ENCODE measurements around the gene MYO5B.

The MYO5B gene

DNA sequence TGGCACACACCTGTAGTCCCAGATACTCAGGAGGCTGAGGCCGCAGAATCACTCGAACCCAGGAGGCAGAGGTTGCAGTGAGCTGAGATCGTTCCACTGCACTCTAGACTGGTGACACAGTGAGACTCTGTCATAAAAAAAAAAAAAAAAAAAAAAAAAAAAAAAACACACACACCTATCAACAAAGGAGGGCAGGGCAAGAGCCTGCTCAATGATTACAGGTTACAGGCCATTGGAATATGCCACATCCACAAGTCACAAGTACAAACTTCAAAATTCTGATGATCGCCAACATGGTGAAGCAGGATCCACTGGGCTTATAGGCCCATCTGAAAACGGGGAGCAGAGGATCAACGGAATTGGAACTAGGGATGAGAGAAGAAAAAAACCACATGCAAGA lies 6.3 kb downstream of the MYO5B start:
- DNase-seq (ENCODE audit: low spot score) = no peak

DNA sequence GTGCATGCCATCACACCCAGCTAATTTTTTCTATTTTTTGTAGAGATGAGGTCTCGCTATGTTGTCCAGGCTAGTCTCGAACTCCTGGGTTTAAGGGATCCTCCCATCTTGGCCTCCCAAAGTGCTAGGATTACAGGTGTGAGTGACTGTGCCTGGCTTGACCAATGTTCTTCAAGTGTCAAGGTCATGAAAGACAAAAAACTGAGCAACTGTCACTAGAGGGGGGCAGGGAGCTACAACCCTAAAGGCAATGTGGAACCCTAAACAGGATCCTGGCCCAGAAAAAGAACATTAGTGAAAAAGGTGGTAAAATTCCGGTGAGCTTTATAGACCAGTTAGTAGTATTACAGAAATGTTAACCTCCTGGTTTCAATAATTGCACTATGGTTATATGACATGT lies 7.3 kb downstream of the MYO5B start:
- no peak for DNase-seq (ENCODE audit: low spot score)

DNA sequence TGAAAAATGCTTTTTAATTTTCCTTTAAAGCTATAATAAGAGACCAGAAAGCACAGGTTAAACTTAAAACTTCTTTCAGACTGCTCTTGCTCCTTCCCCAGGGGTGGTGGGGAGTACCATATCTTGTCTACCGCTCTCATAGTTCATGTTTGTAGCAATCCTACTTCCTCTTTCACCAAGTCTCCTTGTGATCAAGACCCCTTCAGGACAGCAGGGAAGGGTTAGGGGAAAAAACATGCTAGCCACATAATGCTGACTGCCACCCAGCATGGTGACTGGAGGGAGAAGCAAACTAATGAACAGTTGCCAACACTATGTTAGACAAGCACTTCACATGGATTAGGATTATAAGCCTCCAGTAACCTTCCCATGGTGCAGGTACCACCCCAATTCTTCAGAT lies 8.6 kb downstream of the MYO5B start:
- no peak for DNase-seq (ENCODE audit: low spot score)

DNA sequence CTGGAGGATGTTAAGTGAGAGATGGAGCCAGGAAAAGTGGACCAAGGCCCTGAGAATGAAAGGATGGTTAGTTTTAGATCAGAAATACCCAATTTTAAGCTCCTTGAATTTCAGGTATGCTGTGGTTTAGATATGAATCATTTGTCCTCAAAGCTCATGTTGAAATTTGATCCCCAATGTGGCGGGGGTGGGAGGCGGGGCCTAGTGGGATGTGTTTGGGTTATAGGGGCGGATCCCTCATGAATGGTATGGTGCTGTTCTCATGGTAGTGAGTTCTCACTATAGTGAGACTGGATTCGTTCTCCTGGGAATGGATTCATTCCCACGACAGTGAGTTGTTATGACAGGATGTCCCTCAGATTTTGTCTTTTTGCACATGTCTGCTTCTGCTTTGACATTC lies 11.4 kb downstream of the MYO5B start:
- no peak for DNase-seq (ENCODE audit: low spot score)

DNA sequence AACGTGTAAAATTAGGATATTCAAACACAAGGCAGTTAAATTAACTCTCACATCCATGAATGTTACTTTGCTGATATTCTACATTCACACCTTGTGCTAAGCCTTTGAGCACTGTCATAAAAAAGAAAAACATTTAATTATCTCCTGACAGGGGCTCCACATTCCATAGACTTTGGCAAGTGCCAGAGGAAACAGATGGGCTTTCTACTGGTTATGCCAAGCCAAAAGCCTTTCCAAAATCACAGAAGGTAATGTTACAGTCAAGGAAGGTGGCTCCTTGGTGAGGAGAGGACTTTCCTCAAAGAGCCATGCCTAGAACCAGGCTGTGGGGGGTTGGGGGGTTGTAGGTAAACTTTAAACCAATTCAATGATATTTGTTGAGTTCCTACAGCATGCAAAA lies 12.4 kb downstream of the MYO5B start:
- no peak for DNase-seq (ENCODE audit: low spot score)

DNA sequence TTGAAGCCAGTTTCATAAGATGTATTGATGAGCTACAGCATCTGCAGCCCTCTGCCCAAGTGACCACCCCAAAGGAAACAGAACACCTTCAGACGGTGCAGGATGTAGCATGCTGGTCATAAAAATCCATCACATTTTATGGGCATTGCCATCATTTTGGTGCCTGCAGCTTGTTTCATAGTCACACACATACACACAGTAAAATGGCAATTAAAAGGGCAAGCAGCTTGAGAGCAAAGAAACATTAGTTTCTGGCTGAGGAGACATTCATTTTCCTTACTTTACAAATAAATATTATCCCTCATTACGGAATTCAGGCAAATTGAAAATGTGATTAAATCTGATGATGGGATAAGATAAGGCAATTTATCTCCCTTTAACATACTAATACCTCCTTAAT lies 13.4 kb downstream of the MYO5B start:
- DNase-seq (ENCODE audit: low spot score) = no peak

DNA sequence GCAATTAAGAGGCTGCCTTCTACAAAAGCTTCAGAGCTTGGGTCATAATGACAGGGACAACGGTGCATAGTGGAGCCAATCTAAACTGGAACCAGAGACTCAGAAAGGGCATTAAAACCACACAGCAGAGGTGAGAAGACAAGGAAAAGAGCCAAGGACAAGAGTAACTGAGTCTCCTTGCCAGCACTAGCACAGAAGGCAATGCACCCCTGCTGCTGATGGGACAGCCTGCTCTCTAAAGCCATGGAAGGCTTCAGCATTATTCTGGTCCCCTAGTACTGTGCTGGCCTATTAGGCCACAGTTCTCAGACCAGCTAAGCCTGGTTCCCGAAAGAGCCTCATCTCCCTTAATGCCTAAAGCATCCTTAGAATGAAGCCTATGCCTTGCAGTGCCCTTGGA lies 15.5 kb downstream of the MYO5B start:
- DNase-seq (ENCODE audit: low spot score) = no peak

DNA sequence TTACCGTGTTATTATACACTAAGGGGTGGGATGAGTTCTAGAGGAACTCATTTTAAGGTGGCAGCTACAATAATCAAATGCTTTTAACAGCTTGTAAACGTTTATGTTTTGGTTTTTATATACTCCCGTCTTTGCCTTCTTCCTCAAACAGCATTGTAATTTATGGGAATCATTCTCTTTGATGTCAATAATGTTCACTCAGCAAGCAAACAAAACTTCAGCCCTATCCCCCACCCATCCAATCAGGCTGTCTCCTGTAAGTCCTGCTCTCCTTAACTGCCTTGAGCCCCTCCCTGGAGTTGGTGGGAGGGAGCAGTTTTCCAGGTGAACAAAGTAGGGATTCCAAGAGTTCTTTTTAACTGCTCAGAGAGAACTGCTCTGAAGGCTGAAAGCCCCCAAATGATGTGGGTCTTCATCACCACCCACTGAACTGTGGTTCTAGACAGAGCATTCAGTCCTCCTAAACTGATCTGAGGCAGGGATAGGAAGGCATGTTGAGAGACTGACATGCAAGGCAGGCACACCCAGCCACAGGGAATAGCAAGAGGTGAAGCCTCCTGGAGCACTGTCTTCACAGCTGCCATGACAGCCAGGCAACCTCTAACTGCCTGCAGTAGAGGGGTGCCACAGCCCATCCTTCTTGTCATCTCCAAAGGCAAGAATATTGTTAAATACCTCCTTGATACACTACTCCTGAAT lies 17.5 kb downstream of the MYO5B start:
- DNase-seq (ENCODE audit: low spot score) = no peak

DNA sequence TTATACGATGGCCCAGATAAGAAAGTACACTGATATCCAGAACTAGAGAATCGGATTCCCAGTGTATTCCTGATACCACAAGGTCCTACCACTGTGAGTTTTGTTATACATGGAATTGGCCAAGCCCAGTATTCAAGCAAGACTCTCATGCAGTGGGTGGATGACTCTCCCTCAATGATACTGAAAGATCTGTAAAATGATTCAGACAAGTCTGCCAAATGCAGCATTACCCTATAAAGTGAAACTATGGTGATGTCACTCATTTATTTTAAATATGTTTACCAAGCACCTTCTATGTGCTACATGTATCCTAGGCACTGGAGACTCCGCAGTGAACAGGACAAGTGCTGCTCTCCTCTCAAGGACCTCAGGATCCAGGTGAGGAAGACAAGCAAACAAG lies 22.6 kb downstream of the MYO5B start:
- no peak for DNase-seq (ENCODE audit: low spot score)

DNA sequence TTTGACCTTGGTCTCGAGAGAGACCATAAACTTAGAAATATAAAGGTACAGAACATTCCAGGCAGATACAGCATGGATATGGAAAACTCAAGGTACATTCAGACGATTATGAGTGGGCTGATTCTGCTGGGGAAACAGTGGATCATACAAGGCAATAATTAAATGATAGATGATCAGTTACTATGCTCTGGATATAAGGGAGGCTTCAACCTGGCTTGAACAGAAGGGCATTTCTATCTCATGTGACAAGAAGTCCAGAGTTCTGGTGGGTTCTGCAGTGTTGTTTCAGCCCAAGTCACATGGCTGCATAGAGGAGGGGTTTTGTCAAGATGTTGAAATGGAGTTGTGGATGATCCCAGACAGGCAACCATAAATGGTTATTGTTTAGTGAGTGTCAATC lies 23.5 kb downstream of the MYO5B start:
- DNase-seq (ENCODE audit: low spot score) = no peak

DNA sequence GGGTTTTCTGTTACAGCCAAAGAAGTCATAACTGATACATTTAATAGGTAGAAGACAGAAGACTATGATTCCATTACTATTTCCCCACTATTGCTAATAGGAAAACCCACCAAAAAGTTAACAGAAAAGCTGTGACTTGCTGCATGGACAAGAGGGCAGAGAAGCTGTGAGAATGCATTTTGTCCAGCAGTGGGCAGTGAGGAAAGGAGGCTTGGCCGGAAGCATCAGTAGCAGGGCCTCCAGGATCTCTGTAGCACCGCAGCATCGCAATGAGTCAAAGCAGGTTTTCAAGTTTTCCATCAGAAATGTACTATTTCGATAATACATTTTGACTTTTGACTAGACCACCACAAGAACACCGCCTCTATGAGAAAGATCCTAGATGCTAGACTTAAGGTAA lies 24.9 kb downstream of the MYO5B start:
- DNase-seq (ENCODE audit: low spot score) = no peak

DNA sequence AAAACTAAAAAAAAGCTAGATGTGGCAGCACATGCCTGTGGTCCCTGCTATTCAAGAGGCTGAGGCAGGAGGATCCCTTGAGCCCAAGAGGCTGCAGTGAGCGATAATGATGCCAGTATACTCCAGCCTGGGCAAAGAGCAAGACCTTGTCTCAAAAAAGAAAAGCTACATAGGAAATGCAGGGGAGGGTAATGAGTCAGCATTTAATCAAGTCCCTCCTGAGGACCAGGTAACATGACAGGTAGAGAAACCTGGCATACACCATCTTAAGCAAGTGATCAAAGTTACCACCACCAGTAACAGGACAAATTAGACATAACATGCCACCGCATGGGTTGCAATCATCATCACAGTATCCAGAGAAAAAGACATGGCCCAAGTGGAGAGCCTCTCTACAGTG lies 25.8 kb downstream of the MYO5B start:
- DNase-seq (ENCODE audit: low spot score) = no peak

DNA sequence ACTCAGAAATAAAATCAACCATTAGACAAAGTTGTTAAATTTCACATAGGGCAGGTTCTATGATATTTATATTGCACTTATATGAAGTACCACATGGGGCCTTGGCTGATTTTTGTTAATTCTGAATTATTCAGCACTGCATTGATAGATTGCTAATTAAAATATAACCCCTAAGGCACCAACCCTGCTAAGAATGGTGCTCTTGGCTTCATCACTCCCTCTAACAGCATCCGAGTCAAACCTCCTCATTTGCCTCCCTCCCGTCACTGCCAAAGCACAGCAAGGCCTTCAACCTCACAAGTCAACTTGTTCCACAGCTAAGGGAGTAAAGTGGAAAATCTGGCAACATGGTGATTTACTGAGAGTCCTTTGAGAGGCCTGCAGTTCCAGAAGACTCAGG lies 27.0 kb downstream of the MYO5B start:
- no peak for DNase-seq (ENCODE audit: low spot score)

DNA sequence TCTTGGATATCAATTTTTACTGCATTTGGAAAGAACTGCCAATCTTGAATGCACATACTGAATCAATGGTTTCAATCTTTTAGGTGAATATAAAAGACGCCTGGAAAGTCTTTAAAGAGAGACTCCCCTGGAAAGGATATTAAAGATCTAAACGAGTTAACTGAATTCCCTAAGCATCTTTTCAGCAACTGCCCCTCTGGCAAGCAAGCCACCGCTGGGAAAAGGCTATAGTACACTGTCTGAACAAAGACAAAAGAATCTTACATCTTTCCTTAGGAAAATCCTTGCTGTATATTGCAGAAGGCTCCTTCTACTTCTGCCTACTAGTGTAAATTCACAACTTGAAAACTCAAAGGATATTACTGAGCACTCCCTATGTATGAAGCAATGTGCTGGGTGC lies 28.0 kb downstream of the MYO5B start:
- DNase-seq (ENCODE audit: low spot score) = no peak

DNA sequence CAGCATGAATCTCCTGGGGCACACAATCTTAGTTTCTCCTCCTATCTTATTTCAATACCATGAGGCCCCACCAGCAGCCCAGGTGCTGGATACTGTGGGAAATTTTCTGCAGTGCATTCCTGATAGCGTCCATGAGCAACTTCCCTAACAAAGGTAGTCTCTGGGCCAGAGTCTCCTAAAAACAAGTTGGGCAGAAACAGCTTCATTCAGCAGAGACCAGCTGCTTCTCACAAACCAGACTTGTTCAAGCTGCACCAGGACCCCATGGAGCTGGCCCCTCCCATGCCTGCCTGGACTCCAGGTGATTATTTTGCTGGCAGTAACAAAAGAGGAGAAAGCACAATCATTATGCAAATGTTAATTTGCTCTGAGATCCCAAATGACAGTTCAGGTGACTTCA lies 31.4 kb downstream of the MYO5B start:
- no peak for DNase-seq (ENCODE audit: low spot score)

DNA sequence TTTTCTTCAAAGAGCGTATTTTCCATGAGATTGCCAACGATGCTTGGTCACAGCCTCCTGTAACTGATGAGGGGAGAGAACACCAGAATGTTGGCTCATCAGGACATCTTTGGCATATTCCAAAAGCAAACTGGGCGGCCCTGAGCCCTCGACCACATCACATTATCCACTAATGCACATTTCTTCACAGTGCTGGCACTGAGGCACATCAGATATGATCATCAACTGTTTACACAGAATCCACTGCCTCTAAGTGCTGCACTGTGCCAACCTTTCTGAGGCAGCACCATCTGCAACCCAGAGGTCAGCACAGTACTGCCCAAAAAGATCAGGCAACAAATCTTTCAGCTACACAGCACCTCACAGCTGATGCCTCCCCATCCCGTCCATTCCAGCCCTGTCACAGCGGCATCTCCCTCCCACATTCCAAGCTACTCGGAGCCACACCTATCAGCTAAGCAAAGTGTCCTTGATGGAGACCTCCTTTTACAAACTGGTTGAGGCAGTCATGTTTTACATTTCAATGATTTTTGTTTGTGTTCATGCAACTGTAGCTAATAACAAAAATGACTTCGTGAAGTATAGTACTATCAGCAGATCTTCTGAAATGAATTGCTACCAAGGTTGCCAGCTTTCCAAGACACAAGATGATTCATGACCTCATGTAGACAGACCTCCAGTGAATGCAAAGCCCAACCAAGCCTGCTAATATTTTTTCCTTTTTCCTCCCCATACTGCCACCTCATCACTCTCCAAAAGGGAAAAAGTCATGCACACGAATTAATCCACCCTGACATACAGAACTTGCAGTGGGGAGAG lies 32.3 kb downstream of the MYO5B start:
- no peak for DNase-seq (ENCODE audit: low spot score)

DNA sequence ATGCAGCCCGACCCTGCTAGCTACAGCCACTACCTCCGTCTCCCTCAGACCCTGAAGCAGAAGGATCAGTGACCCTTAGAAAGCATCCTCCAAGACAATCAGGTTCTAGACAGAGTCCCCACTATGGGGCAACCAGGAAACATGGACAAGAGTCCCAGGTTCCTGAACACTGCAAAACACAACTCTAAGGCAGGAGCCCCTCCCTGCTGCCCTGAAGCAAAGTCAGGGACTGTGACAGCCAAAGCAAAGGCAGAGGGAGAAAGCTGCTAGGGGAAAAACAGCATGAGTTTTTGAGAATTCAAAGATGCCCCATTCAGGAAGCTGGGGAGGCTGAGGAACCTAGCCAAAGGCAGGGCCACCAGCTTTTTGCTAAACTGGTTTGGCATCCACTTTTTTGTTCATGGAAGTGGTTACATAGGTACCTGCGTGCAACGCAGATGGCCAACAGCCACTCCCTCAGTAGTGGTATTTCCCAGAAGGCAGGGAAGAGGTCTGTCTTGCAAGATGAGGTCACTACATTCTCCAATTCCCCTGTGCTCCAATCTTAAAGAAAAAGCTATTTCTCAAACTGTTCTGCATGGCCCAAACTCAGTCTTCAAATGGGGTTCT lies 33.2 kb downstream of the MYO5B start:
- no peak for DNase-seq (ENCODE audit: low spot score)

DNA sequence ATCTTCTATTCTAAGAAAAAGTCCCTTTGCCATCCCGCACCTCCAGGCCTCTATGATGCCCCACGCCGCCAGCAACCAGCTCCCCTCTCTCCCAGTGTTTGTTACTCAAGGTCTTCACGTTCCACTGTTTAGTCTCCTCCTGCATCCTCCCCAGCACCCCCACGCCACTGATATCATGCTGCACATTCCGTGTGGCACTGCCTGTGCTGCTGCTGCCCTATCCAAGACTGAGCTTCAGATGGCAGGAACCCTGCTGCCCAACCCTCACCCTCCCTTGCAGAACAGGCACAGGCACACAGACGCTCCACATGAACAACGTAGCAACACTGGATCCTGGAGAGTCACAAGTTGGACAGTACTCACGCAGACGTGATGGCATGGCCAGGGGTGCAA lies 35.3 kb downstream of the MYO5B start:
- no peak for DNase-seq (ENCODE audit: low spot score)

DNA sequence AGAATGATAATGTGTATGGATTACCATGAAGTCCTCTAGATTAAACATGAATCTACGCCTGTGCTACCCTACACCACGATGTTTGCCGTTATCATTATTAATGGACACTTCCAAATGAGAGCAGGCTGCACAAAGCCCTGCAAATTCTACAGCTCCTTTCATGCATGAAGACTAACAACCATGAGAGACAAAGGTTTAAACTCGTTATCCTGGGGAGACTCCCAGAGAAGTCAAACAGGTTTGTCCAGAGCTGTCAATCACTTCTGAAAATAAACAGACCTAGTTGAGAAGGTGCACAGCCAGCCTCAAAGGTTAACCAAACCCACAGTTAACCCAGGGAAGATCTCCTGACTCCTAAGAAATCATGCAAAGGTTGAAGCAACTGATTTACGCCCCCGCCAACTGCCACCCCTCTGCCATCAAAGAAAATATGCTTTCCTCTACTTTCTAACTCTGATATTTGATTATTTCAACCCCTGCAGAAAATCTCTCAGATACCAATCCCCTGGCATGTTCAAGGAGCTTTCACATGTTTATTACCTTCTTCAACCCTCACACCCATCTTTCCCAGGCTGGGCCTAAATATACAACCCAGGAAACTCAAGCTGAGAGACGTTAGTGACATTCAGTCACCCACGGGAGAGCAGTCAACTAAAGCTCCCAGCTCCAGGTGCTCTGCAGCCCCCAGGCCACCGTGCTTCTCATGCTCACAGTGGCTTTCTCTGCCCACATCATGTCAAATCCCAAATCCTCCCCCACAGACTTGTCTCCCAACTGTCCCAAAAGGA lies 35.9 kb downstream of the MYO5B start:
- DNase-seq (ENCODE audit: low spot score) = no peak

DNA sequence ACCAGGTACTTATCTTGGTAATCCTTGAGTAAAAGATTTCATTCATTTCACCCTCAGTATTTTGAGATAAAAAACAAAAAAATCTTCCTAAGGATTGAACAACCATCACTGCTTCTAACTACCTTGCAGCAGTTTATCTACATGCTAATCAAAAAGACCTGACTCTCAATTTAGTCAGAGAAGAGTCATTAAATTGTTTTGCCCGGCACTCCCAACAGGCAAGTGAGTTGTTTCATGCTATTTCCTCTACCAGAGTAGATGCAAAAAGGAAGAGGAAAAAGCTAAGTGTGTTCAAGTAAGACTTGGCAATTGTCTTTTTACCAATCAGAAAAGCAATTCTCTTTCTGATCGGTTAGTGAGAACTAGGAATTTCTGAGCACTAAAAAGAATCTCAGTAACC lies 39.5 kb downstream of the MYO5B start:
- DNase-seq (ENCODE audit: low spot score) = no peak

DNA sequence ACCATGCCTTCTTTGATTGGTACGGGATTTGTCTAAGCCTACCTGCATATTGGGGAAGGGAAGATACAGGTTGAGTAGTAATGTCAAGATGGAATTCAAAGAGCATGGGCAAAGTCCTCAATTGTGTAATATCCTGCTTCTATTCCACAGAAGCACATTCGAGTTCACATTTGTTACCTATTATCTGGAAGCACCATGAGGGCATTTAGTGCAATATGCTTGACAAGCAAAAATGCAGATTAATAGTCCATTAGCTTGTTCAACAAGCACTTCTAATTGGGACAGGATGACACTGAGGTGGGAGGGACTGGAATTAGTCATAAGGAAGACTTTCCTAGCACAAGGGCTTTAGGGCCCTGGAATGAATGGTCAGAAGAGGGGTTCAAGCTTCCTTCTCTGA lies 40.5 kb downstream of the MYO5B start:
- DNase-seq (ENCODE audit: low spot score) = no peak

DNA sequence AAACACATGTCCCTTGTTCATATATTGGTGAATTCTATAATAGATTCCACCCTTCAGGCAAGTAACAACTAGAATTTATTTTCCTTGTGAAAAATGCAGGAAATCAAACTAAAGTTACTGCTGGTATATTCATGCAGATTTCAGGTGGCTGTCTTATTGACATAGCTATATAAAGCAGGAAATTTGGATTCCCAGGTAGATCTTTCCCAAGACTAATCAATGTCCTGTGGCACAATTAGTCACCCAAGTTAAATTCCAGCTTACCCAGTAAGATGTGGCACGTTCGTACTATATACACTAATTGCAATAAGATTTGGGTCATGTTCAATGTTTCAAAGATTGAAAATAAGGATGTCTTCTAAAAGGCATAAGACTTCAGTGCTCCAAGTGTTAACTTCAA lies 42.0 kb downstream of the MYO5B start:
- no peak for DNase-seq (ENCODE audit: low spot score)

DNA sequence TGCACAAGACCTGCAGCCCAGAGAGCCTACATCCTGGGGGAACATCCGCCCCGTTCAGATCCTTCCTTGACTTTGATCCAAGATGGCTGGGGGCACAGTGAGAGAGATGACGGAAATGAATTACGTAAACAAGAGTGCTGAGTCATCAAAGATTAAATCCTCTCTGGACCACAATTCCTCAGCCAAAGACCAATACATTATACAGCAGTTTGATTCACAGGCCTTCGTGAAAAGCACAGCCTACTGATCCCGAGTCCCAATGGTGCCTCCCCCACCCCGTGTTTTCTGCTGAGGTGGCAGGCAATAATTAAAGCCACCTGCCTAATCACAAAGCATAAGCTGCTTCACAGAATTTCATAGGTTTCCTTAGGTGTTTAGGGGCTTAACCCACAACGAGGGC lies 43.0 kb downstream of the MYO5B start:
- no peak for DNase-seq (ENCODE audit: low spot score)

All from germinal center (tissue), 1 donor.